ENCODE measurements around the gene HLA-DPA1.

HLA-DPA1 gene

DNA sequence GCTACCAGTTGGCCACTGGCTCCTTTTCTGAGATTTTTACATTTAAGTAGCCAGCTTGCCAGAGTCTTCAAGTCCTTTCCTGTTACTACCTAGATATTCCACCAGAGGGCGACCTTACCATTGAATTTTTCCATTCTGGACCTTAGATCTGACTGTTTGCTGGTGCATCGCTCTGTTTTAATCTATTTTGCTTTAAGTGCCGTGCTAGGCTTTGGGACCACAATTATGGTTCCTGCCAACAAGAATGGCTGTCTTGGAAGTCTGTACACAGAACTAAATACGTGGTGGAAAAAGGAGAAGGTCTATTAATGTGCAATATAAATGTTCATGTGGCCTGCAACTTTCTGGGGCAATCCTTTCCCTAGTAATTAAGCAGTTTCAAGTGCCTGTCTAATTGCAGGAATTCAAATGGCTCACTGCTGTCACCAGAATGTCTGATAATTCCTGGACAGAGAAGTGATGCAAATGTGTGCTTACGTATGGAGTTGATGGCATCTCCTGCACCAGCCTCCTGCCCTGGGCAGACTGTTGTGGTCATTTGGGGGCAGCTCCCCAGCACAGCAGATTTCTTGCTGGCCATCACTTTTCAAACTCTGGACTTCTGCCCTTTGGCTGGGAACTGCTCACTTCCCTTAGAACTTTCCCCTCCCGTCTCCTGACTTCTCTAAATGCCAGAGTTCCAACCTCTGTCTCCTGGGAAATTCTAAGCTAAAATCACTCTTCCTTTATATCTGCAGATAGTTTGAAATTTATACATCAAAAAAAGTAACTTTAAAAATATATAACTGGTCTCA, 58.4 kb downstream of the HLA-DPA1 start:
- peak; percentile 89 for DNase-seq
